B cell (primary cell): Measurements from ENCODE around the gene ARFGAP1. TPM values are rescaled to one million over a fixed set of nuclear protein-coding genes. Genes with fewer than 3 reads are reported as not detected.

Experiments
- ATAC-seq: fragments of 200-7000 bp; cut with Tn5 transposase; one replicate; pipeline ENCODE4 v1.10.0; 2021; ENCODE audit warnings: low read depth, mild to moderate bottlenecking, moderate number of reproducible peaks, moderate library complexity
- CTCF ChIA-PET: fragments of 350-600 bp; sonication (Branson Sonifier 250); formaldehyde crosslinking; loops from one replicate; lab custom pipeline; 2021; ENCODE audit warnings: antibody characterized with exemption, inconsistent platforms; lab: Charles Lee
- POLR2A ChIA-PET: fragments of 350-600 bp; sonication (Branson Sonifier 250); formaldehyde crosslinking; loops from one replicate; lab custom pipeline; 2021; ENCODE audit warnings: antibody characterized with exemption; lab: Charles Lee
- DNase-seq: peaks from one replicate; pipeline ENCODE4 v3.0.0; 2013
- H2AFZ ChIP-seq: 2 replicates; pipeline ENCODE4 v1.6.1; 2012; ENCODE audit warnings: mild to moderate bottlenecking, low read depth, low read length; ENCODE audit not compliant: insufficient read depth, poor library complexity, severe bottlenecking
- H3K27ac ChIP-seq, 2 donors: 1 replicate in 1 of 2; 2 replicates in 1 of 2; pipeline ENCODE4 v1.5.1; 2012 to 2013; ENCODE audit warnings: low read length in 2 of 2, mild to moderate bottlenecking in 2 of 2, moderate library complexity in 1 of 2
- H3K27me3 ChIP-seq, 4 experiments: fragments of 200-600 bp in 1 of 4; sonication (generic) in 1 of 4; replicated peaks in 1 of 4; 1 replicate in 2 of 4; 2 replicates in 2 of 4; pipeline versions ENCODE4 v1.6.1 to v1.7.0; 2013 to 2016; ENCODE audit warnings: low read length in 3 of 4, mild to moderate bottlenecking in 2 of 4, mixed read lengths in 1 of 4, moderate library complexity in 1 of 4; ENCODE audit not compliant: insufficient read depth in 4 of 4, control insufficient read depth in 3 of 4; ENCODE audit errors: control extremely low read depth in 1 of 4
- H3K36me3 ChIP-seq, 2 experiments: replicated peaks in 1 of 2; 1 replicate in 1 of 2; 2 replicates in 1 of 2; pipeline versions ENCODE4 v1.6.1 to v1.7.1; 2013; ENCODE audit warnings: low read length in 1 of 2; ENCODE audit not compliant: insufficient read depth in 2 of 2, control insufficient read depth in 1 of 2; ENCODE audit errors: control extremely low read depth in 1 of 2, extremely low read depth in 1 of 2
- H3K4me1 ChIP-seq, 2 donors: fragments of 200-600 bp in 1 of 2; sonication (generic) in 1 of 2; 1 replicate in 1 of 2; 2 replicates in 1 of 2; pipeline versions ENCODE4 v1.5.1 to v1.6.1; 2013 to 2017; ENCODE audit warnings: low read length in 2 of 2; ENCODE audit not compliant: control insufficient read depth in 2 of 2, insufficient read depth in 2 of 2
- H3K4me2 ChIP-seq: replicated peaks from 2 replicates; pipeline ENCODE3; 2012; ENCODE audit warnings: mild to moderate bottlenecking, low read depth, low read length; ENCODE audit not compliant: poor library complexity, severe bottlenecking
- H3K4me3 ChIP-seq, 5 experiments: fragments of 200-600 bp in 1 of 5; sonication (generic) in 1 of 5; 1 replicate in 3 of 5; 2 replicates in 2 of 5; pipeline versions ENCODE4 v1.5.1 to v1.7.0; 2011 to 2016; ENCODE audit warnings: low read length in 4 of 5, mild to moderate bottlenecking in 4 of 5, low read depth in 2 of 5, control low read depth in 1 of 5, moderate library complexity in 1 of 5; ENCODE audit not compliant: insufficient read depth in 1 of 5; ENCODE audit errors: control extremely low read depth in 1 of 5, extremely low read depth in 1 of 5
- H3K79me2 ChIP-seq: fragments of 200-600 bp; sonication (generic); one replicate; pipeline ENCODE4 v1.6.0; 2016; ENCODE audit warnings: low read length; ENCODE audit not compliant: control insufficient read depth, insufficient read depth
- H3K9ac ChIP-seq: fragments of 200-600 bp; sonication (generic); 2 replicates; pipeline ENCODE4 v1.6.1; 2017; ENCODE audit warnings: mild to moderate bottlenecking, low read length, moderate library complexity
- H3K9me3 ChIP-seq, 3 donors: one replicate each; pipeline versions ENCODE4 v1.6.1 to v1.7.1; 2013; ENCODE audit warnings: low read length in 2 of 3; ENCODE audit not compliant: control insufficient read depth in 2 of 3, insufficient read depth in 1 of 3; ENCODE audit errors: control extremely low read depth in 1 of 3
- H4K20me1 ChIP-seq: 2 replicates; pipeline ENCODE4 v1.6.0; 2012; ENCODE audit warnings: mild to moderate bottlenecking, low read length; ENCODE audit not compliant: insufficient read depth, control insufficient read depth, poor library complexity, severe bottlenecking
- H3K27ac Mint-ChIP-seq: one replicate; pipeline ENCODE4 v1.8.0; 2021; ENCODE audit warnings: mixed read lengths
- H3K27me3 Mint-ChIP-seq: one replicate; pipeline ENCODE4 v1.8.0; 2021; ENCODE audit warnings: mixed read lengths
- H3K4me1 Mint-ChIP-seq: one replicate; pipeline ENCODE4 v1.8.0; 2021; ENCODE audit warnings: mixed read lengths
- H3K4me3 Mint-ChIP-seq: one replicate; pipeline ENCODE4 v1.8.0; 2021; ENCODE audit warnings: mixed read lengths
- H3K9me3 Mint-ChIP-seq: one replicate; pipeline ENCODE4 v1.8.0; 2022; ENCODE audit warnings: mixed read lengths; ENCODE audit not compliant: insufficient read depth
- CTCF ChIP-seq: fragments of 200-600 bp; IDR thresholded peaks from one replicate; pipeline ENCODE4 v1.8.0; 2022; ENCODE audit warnings: antibody characterized with exemption, mild to moderate bottlenecking
- EZH2 ChIP-seq: IDR thresholded peaks from 2 replicates; pipeline ENCODE4 v1.6.1; 2012; ENCODE audit warnings: borderline replicate concordance, low read depth, mild to moderate bottlenecking, moderate library complexity, low read length; ENCODE audit not compliant: insufficient read depth, poor library complexity, severe bottlenecking
- WGBS: methylation state at CpG from one replicate; pipeline ENCODE4 v1.1.5; 2013; ENCODE audit warnings: missing lambda C conversion rate; ENCODE audit not compliant: insufficient coverage; 5-methylcytosine and 5-hydroxymethylcytosine counted together
- intact Hi-C: fragments of 100-400 bp; cut with micrococcal nuclease; formaldehyde crosslinking; loops from one replicate; pipeline ENCODE4 v1.10.0; 2022
- polyA plus RNA-seq: library from polyadenylated mRNA; depleted of rRNA; stranded (reverse); fragments of >200 nt; gene quantifications from 2 replicates; pipeline ENCODE4 v1.2.3, GENCODE V29; 2012
- total RNA-seq, 2 donors: library from RNA; stranded (reverse); fragments of 120-200 nt in 1 of 2; gene quantifications; 1 replicate in 1 of 2; 2 replicates in 1 of 2; pipeline versions ENCODE4 v1.2.3 to v1.2.4, GENCODE V29; 2013 to 2022

ARFGAP1 gene
- total and polyA plus RNA-seq, 2 donors (not counting 1 experiment from before 2014, with no cell fraction given) = 83.2 to 99.4 TPM

GRCh38 chr20:63308218-63308911 is 35.8 kb downstream of the ARFGAP1 start:
- ATAC-seq (no peak), DNase-seq (no peak)
- no peaks in the 10 kb centered on the region for H3K79me2 ChIP-seq
- H3K27me3 Mint-ChIP-seq = peaks cover 4% of the 10 kb centered on the region
- no peak overlapping the region for H3K9ac ChIP-seq
- no peaks in the 10 kb centered on the region for H4K20me1 ChIP-seq
- no peaks in the 10 kb centered on the region for H3K9me3 Mint-ChIP-seq
- H3K4me3 ChIP-seq = no peak overlapping the region
- 90% methylated on average over 30 of the region's 30 CpGs for WGBS
- no peak overlapping the region for H3K4me3 Mint-ChIP-seq
- CTCF ChIA-PET = interaction anchor here (2.9 kb wide), 1 partner anchor 73 kb away, joined by 15 read pairs; no protein-coding TSS in a partner anchor
- no peak overlapping the region for H3K4me2 ChIP-seq
- peaks cover 0 to 12% (median under 1%) of the 10 kb centered on the region in 4 experiments for H3K27me3 ChIP-seq
- intact Hi-C loops = no loop called here
- no peak overlapping the region for H3K27ac ChIP-seq
- no peaks in the 10 kb centered on the region for H3K36me3 ChIP-seq
- no peaks in the 10 kb centered on the region for H3K4me1 ChIP-seq
- TF ChIP-seq EZH2 (no peak), CTCF (no peak)
- H2AFZ ChIP-seq = no peak overlapping the region
- H3K27ac Mint-ChIP-seq = no peak overlapping the region
- POLR2A ChIA-PET = no interaction called here
- H3K4me1 Mint-ChIP-seq = no peaks in the 10 kb centered on the region
- H3K9me3 ChIP-seq = peaks cover 0 to 14% (median 0%) of the 10 kb centered on the region in 3 donors
